Neuronal stem cell (in vitro differentiated cells): Measurements from ENCODE around the gene PLAGL2.
"Not testable (repeated sequence)": the region's sequence is repeated elsewhere in the genome, so short reads cannot be mapped to it uniquely, and the experiment has no call there.

Experiments used
- DNase-seq: peaks from one replicate; pipeline ENCODE4 v3.0.0-alpha.2; 2013; ENCODE audit warnings: low spot score
- H2AFZ ChIP-seq: one replicate; pipeline ENCODE4 v1.6.1; 2013; ENCODE audit warnings: mild to moderate bottlenecking, low read length, inconsistent platforms
- H2AK5ac ChIP-seq: 2 replicates; pipeline ENCODE4 v1.6.1; 2013; ENCODE audit warnings: low read depth, mild to moderate bottlenecking, inconsistent platforms, low read length, moderate library complexity, mixed read lengths
- H2BK120ac ChIP-seq: 2 replicates; pipeline ENCODE4 v1.6.1; 2013; ENCODE audit warnings: low read depth, mild to moderate bottlenecking, inconsistent platforms, low read length, moderate library complexity, mixed read lengths
- H2BK12ac ChIP-seq: one replicate; pipeline ENCODE4 v1.6.1; 2013; ENCODE audit warnings: low read length, inconsistent platforms
- H2BK15ac ChIP-seq: 2 replicates; pipeline ENCODE4 v1.6.1; 2013; ENCODE audit warnings: mild to moderate bottlenecking, low read length, inconsistent platforms, mixed read lengths
- H2BK5ac ChIP-seq: one replicate; pipeline ENCODE4 v1.6.1; 2013; ENCODE audit warnings: inconsistent platforms, mild to moderate bottlenecking, low read length, moderate library complexity
- H3K14ac ChIP-seq: one replicate; pipeline ENCODE4 v1.6.1; 2013; ENCODE audit warnings: low read length, inconsistent platforms
- H3K18ac ChIP-seq: 2 replicates; pipeline ENCODE4 v1.6.1; 2013; ENCODE audit warnings: low read length, inconsistent platforms
- H3K23ac ChIP-seq: 2 replicates; pipeline ENCODE4 v1.6.1; 2013; ENCODE audit warnings: low read depth, mild to moderate bottlenecking, mixed read lengths, low read length, inconsistent platforms; ENCODE audit not compliant: poor library complexity
- H3K27ac ChIP-seq: replicated peaks from 3 replicates; pipeline ENCODE4 v1.5.1; 2013; ENCODE audit warnings: low read length, inconsistent platforms
- H3K27me3 ChIP-seq, 3 experiments: 2 replicates each; pipeline ENCODE4 v1.6.1; 2013; ENCODE audit warnings: low read length in 3 of 3, mild to moderate bottlenecking in 2 of 3, inconsistent platforms in 1 of 3, low read depth in 1 of 3, mixed read lengths in 1 of 3, moderate library complexity in 1 of 3; ENCODE audit not compliant: control insufficient read depth in 3 of 3, insufficient read depth in 3 of 3
- H3K36me3 ChIP-seq, 2 donors: replicated peaks in 1 of 2; 2 replicates each; pipeline ENCODE4 v1.6.1; 2013; ENCODE audit warnings: low read length in 2 of 2; ENCODE audit not compliant: control insufficient read depth in 2 of 2, insufficient read depth in 2 of 2
- H3K4ac ChIP-seq: 2 replicates; pipeline ENCODE4 v1.6.1; 2013; ENCODE audit warnings: inconsistent platforms, mild to moderate bottlenecking, low read length, moderate library complexity
- H3K4me1 ChIP-seq, 2 donors: 1 replicate in 1 of 2; 2 replicates in 1 of 2; pipeline ENCODE4 v1.6.1; 2013; ENCODE audit warnings: low read length in 2 of 2, low read depth in 1 of 2; ENCODE audit not compliant: control insufficient read depth in 2 of 2, insufficient read depth in 1 of 2
- H3K4me2 ChIP-seq: one replicate; pipeline ENCODE4 v1.6.1; 2013; ENCODE audit warnings: mild to moderate bottlenecking, low read length, inconsistent platforms; ENCODE audit not compliant: insufficient read depth, poor library complexity, severe bottlenecking
- H3K4me3 ChIP-seq, 2 donors: 2 replicates each; pipeline ENCODE4 v1.5.1; 2013; ENCODE audit warnings: low read length in 2 of 2, mild to moderate bottlenecking in 2 of 2, inconsistent platforms in 1 of 2, moderate library complexity in 1 of 2
- H3K79me1 ChIP-seq: one replicate; pipeline ENCODE4 v1.6.1; 2013; ENCODE audit warnings: low read depth, mild to moderate bottlenecking, inconsistent platforms, low read length, moderate library complexity
- H3K9ac ChIP-seq: one replicate; pipeline ENCODE4 v1.6.1; 2013; ENCODE audit warnings: mild to moderate bottlenecking, low read depth, low read length, inconsistent platforms; ENCODE audit not compliant: poor library complexity
- H3K9me3 ChIP-seq, 2 donors: replicated peaks in 1 of 2; 2 replicates each; pipeline versions ENCODE3 to v1.6.1; 2013; ENCODE audit warnings: low read length in 2 of 2, mild to moderate bottlenecking in 2 of 2, inconsistent platforms in 1 of 2, low read depth in 1 of 2, mixed read lengths in 1 of 2, moderate library complexity in 1 of 2; ENCODE audit not compliant: control insufficient read depth in 2 of 2, insufficient read depth in 1 of 2
- H4K8ac ChIP-seq: one replicate; pipeline ENCODE4 v1.6.1; 2013; ENCODE audit warnings: low read depth, mild to moderate bottlenecking, inconsistent platforms, low read length, moderate library complexity
- H4K91ac ChIP-seq: one replicate; pipeline ENCODE4 v1.6.1; 2013; ENCODE audit warnings: low read length, low read depth, mild to moderate bottlenecking, inconsistent platforms; ENCODE audit not compliant: poor library complexity
- WGBS, 2 donors: extraction: QIAGEN DNeasy Blood & Tissue Kit; methylation state at CpG; one replicate each; pipeline ENCODE4 v1.1.7; 2013; ENCODE audit warnings: missing lambda C conversion rate in 2 of 2, mixed read lengths in 1 of 2; ENCODE audit not compliant: insufficient read length in 2 of 2, insufficient replicate concordance in 1 of 2; ENCODE audit errors: extremely low coverage in 2 of 2; 5-methylcytosine and 5-hydroxymethylcytosine counted together

PLAGL2 gene

DNA sequence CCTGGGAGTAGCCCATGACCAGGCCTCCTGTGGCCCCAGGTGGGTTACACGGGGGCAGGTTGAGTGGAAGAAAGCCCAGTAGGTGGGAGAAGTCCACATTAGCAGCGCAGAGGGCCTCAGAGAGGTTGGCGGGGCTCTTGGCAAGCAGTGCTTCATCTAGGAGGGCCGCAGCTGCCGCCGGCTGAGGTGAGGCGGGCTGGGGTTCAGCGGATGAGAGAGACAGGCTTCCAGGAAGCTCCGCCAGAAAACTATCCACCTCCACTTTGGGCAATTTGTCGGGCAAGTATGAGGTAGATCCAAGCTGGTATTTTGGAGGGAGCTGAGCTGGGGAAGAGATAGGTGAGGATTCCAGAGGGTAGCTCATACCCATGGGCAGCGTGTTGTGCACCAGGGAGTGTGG, 10.9 kb downstream of the PLAGL2 start:
- H3K27ac ChIP-seq, H2BK5ac ChIP-seq, H4K91ac ChIP-seq, H3K9ac ChIP-seq, H3K9me3 ChIP-seq, H3K23ac ChIP-seq, H4K8ac ChIP-seq, H2AK5ac ChIP-seq, H3K4me2 ChIP-seq, H3K18ac ChIP-seq, H3K4me1 ChIP-seq, H3K27me3 ChIP-seq, H2BK12ac ChIP-seq, H2BK15ac ChIP-seq, H3K4ac ChIP-seq, H2BK120ac ChIP-seq, H3K4me3 ChIP-seq, H2AFZ ChIP-seq, DNase-seq, H3K14ac ChIP-seq: not testable (repeated sequence)
- WGBS, 2 donors, result no CpG with 5 or more reads among the region's 11 CpGs
- Histone ChIP-seq H3K36me3 (peaks cover 51 to 98% of the 10 kb centered on the region in 2 donors), H3K79me1 (peaks cover 15% of the 10 kb centered on the region)

DNA sequence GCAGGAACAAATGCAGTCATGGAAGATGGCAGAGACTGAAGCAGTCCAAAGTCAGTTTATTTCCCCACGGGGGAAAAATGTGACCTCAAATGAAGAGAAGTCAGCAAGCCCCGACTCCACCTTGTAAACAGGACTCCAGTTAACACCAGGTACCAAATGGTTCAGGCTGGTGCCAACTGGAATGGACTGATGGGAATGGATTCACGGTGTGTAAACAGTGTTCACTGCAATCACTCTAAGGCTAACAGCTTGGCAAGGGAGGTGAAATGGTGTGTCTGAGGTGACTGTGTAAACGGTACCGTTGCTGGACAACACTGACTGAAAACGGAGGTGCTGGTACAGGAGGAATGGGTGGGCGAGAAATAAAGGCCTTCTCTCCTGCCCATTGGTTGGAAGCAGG, 12.0 kb downstream of the PLAGL2 start:
- no peaks in the 10 kb centered on the region for H3K9me3 ChIP-seq
- H3K36me3 ChIP-seq, result peaks cover 44 to 97% of the 10 kb centered on the region in 2 donors
- DNase-seq, result no peak
- no peak overlapping the region for H3K9ac ChIP-seq
- no peak overlapping the region for H3K4ac ChIP-seq
- peaks cover 15% of the 10 kb centered on the region for H3K79me1 ChIP-seq
- H4K91ac ChIP-seq, result no peak overlapping the region
- H3K27me3 ChIP-seq, result no peaks in the 10 kb centered on the region
- H2AK5ac ChIP-seq, result no peak overlapping the region
- H2BK12ac ChIP-seq, result no peak overlapping the region
- H2AFZ ChIP-seq, result no peak overlapping the region
- no peak overlapping the region for H3K4me3 ChIP-seq
- peaks cover 0 to 9% of the 10 kb centered on the region in 2 donors for H3K4me1 ChIP-seq
- no peak overlapping the region for H3K14ac ChIP-seq
- no peak overlapping the region for H3K18ac ChIP-seq
- no CpG with 5 or more reads among the region's 7 CpGs for WGBS, 2 donors
- no peak overlapping the region for H3K27ac ChIP-seq
- H4K8ac ChIP-seq, result no peak overlapping the region
- H2BK15ac ChIP-seq, result no peak overlapping the region
- no peak overlapping the region for H2BK120ac ChIP-seq
- no peak overlapping the region for H3K23ac ChIP-seq
- no peak overlapping the region for H3K4me2 ChIP-seq
- H2BK5ac ChIP-seq, result no peak overlapping the region

DNA sequence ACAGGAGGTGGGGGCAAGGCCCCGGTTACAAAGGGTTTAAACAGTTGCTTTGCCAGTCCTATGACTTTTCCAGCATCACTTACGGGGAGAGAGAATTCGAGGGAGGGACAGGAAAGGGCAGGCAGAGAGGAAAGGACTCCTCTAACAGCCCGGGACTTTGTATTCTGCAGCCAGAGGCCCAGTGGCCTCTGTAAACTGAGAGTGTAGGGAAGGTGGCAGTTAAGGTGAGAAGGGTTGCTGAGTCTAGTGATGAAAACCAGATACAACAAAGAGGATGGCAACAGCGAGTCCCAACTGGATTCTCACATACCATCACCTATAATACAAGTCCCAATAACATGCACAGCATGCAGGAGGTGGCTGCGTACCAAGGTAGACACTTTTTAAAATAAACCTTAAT, 13.5 kb downstream of the PLAGL2 start:
- Histone ChIP-seq H2BK15ac (no peak overlapping the region), H3K14ac (no peak overlapping the region), H2BK120ac (no peak overlapping the region), H4K8ac (no peak overlapping the region), H3K4me3 (no peak overlapping the region), H3K79me1 (peaks cover 17% of the 10 kb centered on the region), H3K27ac (no peak overlapping the region), H3K36me3 (peaks cover 37 to 86% of the 10 kb centered on the region in 2 donors), H4K91ac (no peak overlapping the region), H3K23ac (no peak overlapping the region), H3K27me3 (no peaks in the 10 kb centered on the region), H3K4ac (no peak overlapping the region), H3K9ac (no peak overlapping the region), H2BK12ac (no peak overlapping the region), H2AFZ (no peak overlapping the region), H2BK5ac (no peak overlapping the region), H2AK5ac (no peak overlapping the region), H3K4me1 (peaks cover 0 to 17% of the 10 kb centered on the region in 2 donors), H3K18ac (no peak overlapping the region), H3K9me3 (peaks cover 0 to 6% of the 10 kb centered on the region in 2 donors), H3K4me2 (no peak overlapping the region)
- no peak for DNase-seq
- WGBS, 2 donors, result no CpG with 5 or more reads among the region's 6 CpGs

DNA sequence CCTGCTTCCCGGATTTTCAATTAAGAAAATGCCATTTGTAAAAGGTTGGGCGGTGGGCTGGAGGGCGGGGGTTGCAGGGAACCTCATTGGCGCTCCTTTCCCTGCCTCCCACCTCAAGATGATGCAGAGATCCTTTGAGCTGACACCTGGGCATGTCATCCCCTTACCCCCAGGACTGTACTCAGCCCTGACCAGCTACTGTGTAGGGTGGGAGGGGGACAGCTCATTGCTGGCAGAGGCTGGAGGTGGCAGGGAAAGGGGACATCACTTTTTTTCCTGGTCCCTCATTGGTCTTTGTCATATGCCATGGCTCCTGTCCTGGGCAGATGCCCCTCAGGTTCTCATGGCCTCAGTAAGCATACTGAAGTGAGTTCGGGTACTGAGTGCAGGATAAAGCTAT, 14.2 kb downstream of the PLAGL2 start:
- not testable (repeated sequence) for H4K8ac ChIP-seq, H3K4ac ChIP-seq, H3K27ac ChIP-seq, H4K91ac ChIP-seq, H2BK12ac ChIP-seq, H3K18ac ChIP-seq, H3K9me3 ChIP-seq, H3K4me3 ChIP-seq, H3K14ac ChIP-seq, H3K9ac ChIP-seq, H2AK5ac ChIP-seq, H2AFZ ChIP-seq, H3K27me3 ChIP-seq, H3K23ac ChIP-seq, H2BK15ac ChIP-seq, DNase-seq, H2BK120ac ChIP-seq, H3K4me2 ChIP-seq, H2BK5ac ChIP-seq
- no CpG with 5 or more reads among the region's 5 CpGs for WGBS, 2 donors
- H3K36me3 ChIP-seq, result peaks cover 38 to 80% of the 10 kb centered on the region in 2 donors
- H3K4me1 ChIP-seq, result peaks cover 0 to 21% of the 10 kb centered on the region in 2 donors
- H3K79me1 ChIP-seq, result peaks cover 23% of the 10 kb centered on the region
